GM12878 (cell line): ENCODE data around the gene NUDT9. TPM values are rescaled to one million over a fixed set of nuclear protein-coding genes. Genes with fewer than 3 reads are reported as not detected.
A peak's percentile ranks its signal among the peaks of the same experiment; 100 is the strongest.

ENCODE experiments used
- BRCA1 ChIP-seq: IDR thresholded peaks from 2 replicates; pipeline ENCODE4 v1.6.1; 2011; ENCODE audit warnings: low read depth, low read length, improper control_type of control experiment
- CHD1 ChIP-seq: IDR thresholded peaks from 2 replicates; pipeline ENCODE4 v1.6.1; 2012; ENCODE audit warnings: low read depth, low read length, improper control_type of control experiment
- CHD2 ChIP-seq: IDR thresholded peaks from 2 replicates; pipeline ENCODE4 v1.6.1; 2011; ENCODE audit warnings: low read depth, low read length, improper control_type of control experiment, borderline replicate concordance
- DPF2 ChIP-seq: fragments of 450-650 bp; IDR thresholded peaks from 2 replicates; pipeline ENCODE4 v1.6.1; 2017; ENCODE audit warnings: mild to moderate bottlenecking
- E2F8 ChIP-seq: fragments of 450-650 bp; IDR thresholded peaks from 2 replicates; pipeline ENCODE4 v1.6.1; 2018; ENCODE audit warnings: mild to moderate bottlenecking, low read depth, moderate library complexity; ENCODE audit not compliant: partially characterized antibody
- GABPA ChIP-seq: IDR thresholded peaks from 2 replicates; pipeline ENCODE4 v1.6.1; 2014; ENCODE audit warnings: antibody characterized with exemption, low read depth, mild to moderate bottlenecking, inconsistent platforms
- HCFC1 ChIP-seq: fragments of 150-350 bp; IDR thresholded peaks from 2 replicates; pipeline ENCODE4 v1.6.1; 2014; ENCODE audit warnings: low read length
- HDGF ChIP-seq: fragments of 450-650 bp; IDR thresholded peaks from 2 replicates; pipeline ENCODE4 v1.6.1; 2016; ENCODE audit warnings: antibody characterized with exemption
- MTA2 ChIP-seq: fragments of 450-650 bp; IDR thresholded peaks from 2 replicates; pipeline ENCODE4 v1.6.1; 2016; ENCODE audit warnings: low read depth, mild to moderate bottlenecking, moderate library complexity
- MXI1 ChIP-seq: fragments of 150-350 bp; IDR thresholded peaks from 2 replicates; pipeline ENCODE4 v1.6.1; 2011; ENCODE audit warnings: low read depth, mild to moderate bottlenecking, inconsistent platforms, low read length, improper control_type of control experiment
- MYC ChIP-seq: IDR thresholded peaks from 2 replicates; pipeline ENCODE4 v1.6.1; 2011; ENCODE audit warnings: mild to moderate bottlenecking, low read length, moderate library complexity, inconsistent platforms; ENCODE audit not compliant: insufficient read depth, insufficient replicate concordance, insufficient read length, severe bottlenecking
- POLR2AphosphoS5 ChIP-seq: IDR thresholded peaks from 2 replicates; pipeline ENCODE4 v1.6.1; 2011; ENCODE audit warnings: mild to moderate bottlenecking, low read length, inconsistent platforms
- RAD51 ChIP-seq: fragments of 450-650 bp; IDR thresholded peaks from 2 replicates; pipeline ENCODE4 v1.6.1; 2016; ENCODE audit warnings: moderate library complexity, mild to moderate bottlenecking, inconsistent platforms
- RBBP5 ChIP-seq: fragments of 200-600 bp; sonication (generic); conservative IDR thresholded peaks from 2 replicates; pipeline ENCODE4 v1.6.1; 2016
- SIN3A ChIP-seq: IDR thresholded peaks from 2 replicates; pipeline ENCODE4 v1.6.1; 2012; ENCODE audit warnings: low read depth, low read length, improper control_type of control experiment
- TBL1XR1 ChIP-seq: IDR thresholded peaks from 2 replicates; pipeline ENCODE4 v1.6.1; 2012; ENCODE audit warnings: low read depth, low read length, improper control_type of control experiment
- polyA plus RNA-seq, 11 experiments: library from polyadenylated mRNA; depleted of rRNA in 4 of 11; unstranded in 6 of 11; stranded (reverse) in 5 of 11; fragments of >200 nt; fragmentation: Nextera tagmentation in 4 of 11; fragmentation: Illumina TruSeq in 1 of 11; extraction: Ambion mirVana in 4 of 11; extraction: Trizol in 1 of 11; gene quantifications; 1 replicate in 1 of 11; 2 replicates in 10 of 11; pipeline versions ENCODE4 v1.2.1 to v1.2.3, GENCODE V29; 2011 to 2016; ENCODE audit warnings: inconsistent platforms in 2 of 11, missing spikeins in 2 of 11, low read depth in 1 of 11
- total RNA-seq, 4 experiments: library from RNA; depleted of rRNA in 3 of 4; stranded (reverse); fragments of >200 nt in 3 of 4; fragmentation: Illumina TruSeq in 1 of 4; extraction: Trizol in 1 of 4; gene quantifications; 2 replicates each; pipeline versions ENCODE4 v1.2.1 to v1.2.3, GENCODE V29; 2013 to 2021
- TF ChIP-seq, protein P1 (sequence below): IDR thresholded peaks from 2 replicates; pipeline ENCODE4 v1.6.1; 2012; ENCODE audit warnings: low read depth, low read length, improper control_type of control experiment
- TF ChIP-seq, protein P2 (sequence below): fragments of 450-650 bp; conservative IDR thresholded peaks from 2 replicates; pipeline ENCODE4 v1.6.1; 2017; ENCODE audit warnings: mild to moderate bottlenecking, moderate library complexity
- TF ChIP-seq, protein P3 (sequence below): fragments of 450-650 bp; IDR thresholded peaks from 2 replicates; pipeline ENCODE4 v1.6.1; 2017; ENCODE audit warnings: mild to moderate bottlenecking, moderate library complexity

Gene NUDT9
- total and polyA plus RNA-seq, 10 of the 15 experiments (the other 5 are each of a cell fraction or from before 2014, with no cell fraction given): 8.4 to 28.3 (median 14.6) TPM

- TF ChIP-seq, protein P1, sequence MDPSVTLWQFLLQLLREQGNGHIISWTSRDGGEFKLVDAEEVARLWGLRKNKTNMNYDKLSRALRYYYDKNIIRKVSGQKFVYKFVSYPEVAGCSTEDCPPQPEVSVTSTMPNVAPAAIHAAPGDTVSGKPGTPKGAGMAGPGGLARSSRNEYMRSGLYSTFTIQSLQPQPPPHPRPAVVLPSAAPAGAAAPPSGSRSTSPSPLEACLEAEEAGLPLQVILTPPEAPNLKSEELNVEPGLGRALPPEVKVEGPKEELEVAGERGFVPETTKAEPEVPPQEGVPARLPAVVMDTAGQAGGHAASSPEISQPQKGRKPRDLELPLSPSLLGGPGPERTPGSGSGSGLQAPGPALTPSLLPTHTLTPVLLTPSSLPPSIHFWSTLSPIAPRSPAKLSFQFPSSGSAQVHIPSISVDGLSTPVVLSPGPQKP: 0 out of 2 replicates have a peak, but pooled peaks have one; percentile 21
- TF ChIP-seq CHD2: peak; percentile 67; the same call in 1 of the 2 replicates
- peak; percentile 49; the same call in 1 of the 2 replicates for TF ChIP-seq TBL1XR1
- no peak for TF ChIP-seq CHD1
- no peak for TF ChIP-seq BRCA1
- peak; percentile 74 for TF ChIP-seq MXI1
- peak; percentile 84 for TF ChIP-seq POLR2AphosphoS5
- 0 out of 2 replicates have a peak, but pooled peaks have one; percentile 40 for TF ChIP-seq GABPA
- TF ChIP-seq, protein P2, sequence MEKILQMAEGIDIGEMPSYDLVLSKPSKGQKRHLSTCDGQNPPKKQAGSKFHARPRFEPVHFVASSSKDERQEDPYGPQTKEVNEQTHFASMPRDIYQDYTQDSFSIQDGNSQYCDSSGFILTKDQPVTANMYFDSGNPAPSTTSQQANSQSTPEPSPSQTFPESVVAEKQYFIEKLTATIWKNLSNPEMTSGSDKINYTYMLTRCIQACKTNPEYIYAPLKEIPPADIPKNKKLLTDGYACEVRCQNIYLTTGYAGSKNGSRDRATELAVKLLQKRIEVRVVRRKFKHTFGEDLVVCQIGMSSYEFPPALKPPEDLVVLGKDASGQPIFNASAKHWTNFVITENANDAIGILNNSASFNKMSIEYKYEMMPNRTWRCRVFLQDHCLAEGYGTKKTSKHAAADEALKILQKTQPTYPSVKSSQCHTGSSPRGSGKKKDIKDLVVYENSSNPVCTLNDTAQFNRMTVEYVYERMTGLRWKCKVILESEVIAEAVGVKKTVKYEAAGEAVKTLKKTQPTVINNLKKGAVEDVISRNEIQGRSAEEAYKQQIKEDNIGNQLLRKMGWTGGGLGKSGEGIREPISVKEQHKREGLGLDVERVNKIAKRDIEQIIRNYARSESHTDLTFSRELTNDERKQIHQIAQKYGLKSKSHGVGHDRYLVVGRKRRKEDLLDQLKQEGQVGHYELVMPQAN: no peak; the same call in 1 of the 2 replicates
- TF ChIP-seq HCFC1: peak; percentile 64; the same call in 1 of the 2 replicates
- peak; percentile 19; the same call in 1 of the 2 replicates for TF ChIP-seq HDGF
- TF ChIP-seq, protein P3, sequence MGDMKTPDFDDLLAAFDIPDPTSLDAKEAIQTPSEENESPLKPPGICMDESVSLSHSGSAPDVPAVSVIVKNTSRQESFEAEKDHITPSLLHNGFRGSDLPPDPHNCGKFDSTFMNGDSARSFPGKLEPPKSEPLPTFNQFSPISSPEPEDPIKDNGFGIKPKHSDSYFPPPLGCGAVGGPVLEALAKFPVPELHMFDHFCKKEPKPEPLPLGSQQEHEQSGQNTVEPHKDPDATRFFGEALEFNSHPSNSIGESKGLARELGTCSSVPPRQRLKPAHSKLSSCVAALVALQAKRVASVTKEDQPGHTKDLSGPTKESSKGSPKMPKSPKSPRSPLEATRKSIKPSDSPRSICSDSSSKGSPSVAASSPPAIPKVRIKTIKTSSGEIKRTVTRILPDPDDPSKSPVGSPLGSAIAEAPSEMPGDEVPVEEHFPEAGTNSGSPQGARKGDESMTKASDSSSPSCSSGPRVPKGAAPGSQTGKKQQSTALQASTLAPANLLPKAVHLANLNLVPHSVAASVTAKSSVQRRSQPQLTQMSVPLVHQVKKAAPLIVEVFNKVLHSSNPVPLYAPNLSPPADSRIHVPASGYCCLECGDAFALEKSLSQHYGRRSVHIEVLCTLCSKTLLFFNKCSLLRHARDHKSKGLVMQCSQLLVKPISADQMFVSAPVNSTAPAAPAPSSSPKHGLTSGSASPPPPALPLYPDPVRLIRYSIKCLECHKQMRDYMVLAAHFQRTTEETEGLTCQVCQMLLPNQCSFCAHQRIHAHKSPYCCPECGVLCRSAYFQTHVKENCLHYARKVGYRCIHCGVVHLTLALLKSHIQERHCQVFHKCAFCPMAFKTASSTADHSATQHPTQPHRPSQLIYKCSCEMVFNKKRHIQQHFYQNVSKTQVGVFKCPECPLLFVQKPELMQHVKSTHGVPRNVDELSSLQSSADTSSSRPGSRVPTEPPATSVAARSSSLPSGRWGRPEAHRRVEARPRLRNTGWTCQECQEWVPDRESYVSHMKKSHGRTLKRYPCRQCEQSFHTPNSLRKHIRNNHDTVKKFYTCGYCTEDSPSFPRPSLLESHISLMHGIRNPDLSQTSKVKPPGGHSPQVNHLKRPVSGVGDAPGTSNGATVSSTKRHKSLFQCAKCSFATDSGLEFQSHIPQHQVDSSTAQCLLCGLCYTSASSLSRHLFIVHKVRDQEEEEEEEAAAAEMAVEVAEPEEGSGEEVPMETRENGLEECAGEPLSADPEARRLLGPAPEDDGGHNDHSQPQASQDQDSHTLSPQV: no peak
- TF ChIP-seq SIN3A: peak; percentile 62; the same call in 1 of the 2 replicates
- TF ChIP-seq RBBP5: peak; percentile 84; the same call in 1 of the 2 replicates
- peak; percentile 89 for TF ChIP-seq E2F8
- TF ChIP-seq RAD51: peak; percentile 85
- TF ChIP-seq MYC: peak; percentile 36
- TF ChIP-seq MTA2: no peak
- 0 out of 2 replicates have a peak, but pooled peaks have one; percentile 44 for TF ChIP-seq DPF2
These were observed at the start of gene NUDT9 (continued) for GRCh38 chr4:87422104-87423052.
